Left kidney (tissue), 2 donors: ENCODE data around the gene PNKD. TPM values are rescaled to one million over a fixed set of nuclear protein-coding genes. Genes with fewer than 3 reads are reported as not detected.
A peak's percentile ranks its signal among the peaks of the same experiment; 100 is the strongest.
"Not testable (repeated sequence)": the region's sequence is repeated elsewhere in the genome, so short reads cannot be mapped to it uniquely, and the experiment has no call there.

Experiments used
- DNase-seq: peaks from one replicate; pipeline ENCODE4 v3.0.0-alpha.2; 2013
- polyA plus RNA-seq: library from polyadenylated mRNA; unstranded; fragments of 120-200 nt; gene quantifications from one replicate; pipeline ENCODE4 v1.2.1, GENCODE V29; 2013; ENCODE audit not compliant: insufficient read length

Gene PNKD
- polyA plus RNA-seq, 1 donor = 86.6 TPM

DNA sequence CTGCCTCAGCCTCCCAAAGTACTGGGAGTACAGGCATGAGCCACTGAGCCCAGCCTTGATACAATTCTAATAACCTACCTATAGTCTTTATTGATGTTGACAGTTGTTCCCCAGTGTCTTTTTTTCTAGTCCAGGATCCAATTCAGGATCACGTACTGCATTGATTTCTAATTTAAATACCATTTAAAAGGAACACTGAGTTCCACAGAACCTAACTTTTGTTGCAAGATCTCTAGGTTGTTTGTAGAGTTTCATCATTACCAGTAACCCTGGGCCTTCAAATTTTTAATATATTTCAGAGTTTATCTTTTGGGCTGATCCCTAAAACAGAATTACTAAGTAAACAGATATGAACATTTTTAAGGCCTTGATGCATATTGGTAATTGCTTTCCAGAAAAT is 43.0 kb downstream of the PNKD start:
- DNase-seq = no peak

GRCh38 chr2:218314764-218315163 is 44.4 kb downstream of the PNKD start:
- DNase-seq = not testable (repeated sequence)

GRCh38 chr2:218315397-218315796 is 45.1 kb downstream of the PNKD start:
- no peak for DNase-seq

GRCh38 chr2:218317303-218317630 is 46.9 kb downstream of the PNKD start:
- no peak for DNase-seq

DNA sequence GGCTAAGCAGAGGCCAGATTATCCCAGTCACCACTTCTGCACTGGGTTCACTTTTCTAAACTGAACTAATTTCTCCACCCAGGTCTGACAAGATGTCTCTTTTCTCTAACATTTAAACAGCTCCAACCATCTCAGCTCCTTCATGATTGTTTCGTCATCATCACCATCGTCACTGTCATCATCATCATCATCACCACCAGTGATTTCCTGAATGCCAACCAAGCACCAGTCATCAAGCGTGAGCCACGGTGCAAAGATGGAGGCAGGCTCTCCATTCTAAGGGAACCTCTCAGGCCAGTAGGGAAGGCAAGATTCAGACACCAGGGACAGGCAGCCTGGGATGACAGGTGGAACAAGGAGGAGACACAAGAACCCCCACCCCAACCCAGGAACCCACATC is 47.5 kb downstream of the PNKD start:
- no peak for DNase-seq

DNA sequence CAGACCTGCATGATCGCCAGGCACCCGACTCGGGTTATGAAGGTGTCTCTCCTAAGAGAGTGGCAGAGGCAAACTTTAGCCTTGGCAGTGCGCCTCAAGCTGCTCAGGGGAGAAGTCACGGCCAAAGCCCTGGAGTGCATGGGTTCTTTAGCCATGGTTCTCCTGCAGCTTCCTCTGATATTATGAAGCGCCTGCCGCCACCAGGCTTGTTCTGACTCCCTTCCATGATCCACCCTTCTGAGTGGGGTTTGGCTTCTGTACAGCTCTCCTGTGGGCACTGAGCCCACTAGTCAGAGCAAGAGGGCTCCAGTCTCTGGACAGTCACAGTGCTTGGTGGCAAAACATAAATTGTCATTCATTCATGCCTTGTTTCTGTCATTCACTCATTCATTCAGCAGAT is 47.9 kb downstream of the PNKD start:
- no peak for DNase-seq

- DNase-seq = no peak
These were observed 49.6 kb downstream of the PNKD start for GRCh38 chr2:218319813-218320365.

GRCh38 chr2:218320704-218321336 is 50.5 kb downstream of the PNKD start:
- no peak for DNase-seq

DNA sequence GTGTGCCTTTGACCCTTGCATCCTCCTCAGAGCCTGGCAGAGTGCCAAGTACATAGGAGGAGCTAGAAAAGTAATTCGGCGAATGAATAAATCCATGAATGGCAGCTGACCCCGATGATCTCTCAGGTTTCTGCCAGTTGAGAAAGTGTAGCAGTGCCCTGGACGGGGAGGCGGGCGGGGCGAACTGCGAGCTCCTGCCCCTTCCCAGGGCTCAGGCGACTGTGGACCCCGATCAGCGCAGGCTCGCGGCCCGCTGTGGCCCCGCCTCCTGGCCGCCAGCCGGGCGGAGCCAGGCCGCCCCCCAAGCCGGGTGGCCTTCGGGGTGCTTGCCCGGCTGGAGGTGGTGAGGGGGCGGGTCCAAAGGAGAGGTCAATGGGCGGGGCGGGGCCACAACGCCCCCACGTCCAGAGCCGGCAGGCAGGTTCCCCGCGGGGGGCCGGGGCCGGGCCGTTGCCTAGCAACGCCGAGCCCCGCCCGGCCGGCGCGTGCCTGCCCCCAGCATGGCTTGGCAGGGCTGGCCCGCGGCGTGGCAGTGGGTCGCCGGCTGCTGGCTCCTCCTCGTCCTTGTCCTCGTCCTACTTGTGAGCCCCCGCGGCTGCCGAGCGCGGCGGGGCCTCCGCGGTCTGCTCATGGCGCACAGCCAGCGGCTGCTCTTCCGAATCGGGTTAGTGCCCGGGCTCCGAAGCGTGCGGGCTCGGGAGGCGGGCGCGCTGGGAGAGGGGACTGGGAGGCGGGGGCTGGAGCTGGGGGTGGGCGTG is 52.6 kb downstream of the PNKD start:
- peak; percentile 93 for DNase-seq

DNA sequence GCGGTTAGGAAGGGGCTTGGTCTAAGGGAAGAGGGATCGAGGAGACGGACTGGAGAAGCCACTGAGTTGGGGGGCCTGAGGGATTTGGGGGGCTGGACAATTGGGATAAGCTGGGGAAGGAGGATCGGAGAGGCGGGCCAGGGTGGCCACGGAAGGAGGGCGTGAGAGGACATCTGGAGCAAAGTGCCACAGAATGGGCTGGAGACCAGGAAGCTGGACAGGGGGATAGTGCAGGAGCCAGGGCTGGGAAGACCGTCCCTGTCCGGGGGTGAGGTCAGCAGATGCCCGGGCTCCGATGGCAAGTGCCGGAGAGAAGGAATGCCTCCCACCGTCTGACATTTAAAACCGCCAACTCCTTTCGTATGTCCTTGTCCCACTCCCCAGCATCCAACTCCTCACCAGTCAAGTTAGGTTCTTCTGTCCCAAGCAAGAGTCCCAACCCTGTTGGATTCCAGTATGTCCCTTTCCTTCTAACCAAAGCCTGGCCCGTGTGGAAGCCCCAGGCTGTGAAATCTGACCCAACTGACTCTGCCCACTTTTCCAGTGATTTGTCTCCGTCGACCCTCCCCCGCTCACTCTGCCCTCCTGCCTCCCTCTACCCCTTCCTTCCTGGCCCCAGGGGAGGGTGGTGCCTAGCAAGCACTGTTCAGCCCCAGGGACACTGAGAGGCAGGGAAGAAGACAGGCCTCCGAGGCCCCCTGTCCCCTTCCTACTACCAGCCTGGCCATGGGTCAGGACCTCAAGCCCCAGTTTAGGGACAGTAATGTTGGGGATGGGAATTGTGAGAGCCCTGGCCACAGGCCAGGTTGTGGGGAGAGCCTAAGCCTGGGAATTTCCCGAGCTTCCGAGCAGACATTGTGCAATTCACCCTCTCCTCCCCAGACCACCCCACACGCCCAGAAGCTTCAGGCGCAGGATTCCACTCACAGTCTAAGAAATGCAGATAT is 53.5 kb downstream of the PNKD start:
- DNase-seq = peak; percentile 77

DNA sequence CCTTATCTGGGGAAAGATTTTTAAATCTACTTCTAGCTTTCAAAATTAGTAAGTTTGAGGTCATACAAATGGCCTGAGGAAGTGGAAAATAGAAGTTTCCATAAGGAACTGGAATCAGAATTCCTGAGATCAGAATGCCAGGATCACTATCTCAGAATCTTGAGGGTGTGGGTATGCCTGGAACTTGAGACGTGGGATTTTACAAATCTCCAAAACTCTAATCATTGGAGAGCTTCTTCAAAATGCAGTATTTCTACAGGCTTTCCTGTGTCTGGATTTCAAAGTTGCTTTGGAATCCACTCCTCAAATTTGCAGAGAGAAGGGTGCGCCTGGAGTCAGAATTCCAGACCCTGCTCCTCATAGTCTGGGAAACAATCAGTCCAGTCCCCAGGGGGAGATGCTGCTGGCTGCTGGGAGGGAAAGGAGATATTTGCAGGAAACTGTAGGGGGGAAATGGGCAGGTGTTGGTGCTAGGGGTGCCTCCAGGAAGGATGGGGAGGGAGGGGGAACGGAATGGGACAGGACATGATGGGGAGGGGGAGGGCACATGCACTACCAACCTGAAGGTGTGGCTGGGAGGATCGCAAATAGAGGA is 55.3 kb downstream of the PNKD start:
- DNase-seq = no peak

GRCh38 chr2:218326315-218326714 is 56.0 kb downstream of the PNKD start:
- no peak for DNase-seq

DNA sequence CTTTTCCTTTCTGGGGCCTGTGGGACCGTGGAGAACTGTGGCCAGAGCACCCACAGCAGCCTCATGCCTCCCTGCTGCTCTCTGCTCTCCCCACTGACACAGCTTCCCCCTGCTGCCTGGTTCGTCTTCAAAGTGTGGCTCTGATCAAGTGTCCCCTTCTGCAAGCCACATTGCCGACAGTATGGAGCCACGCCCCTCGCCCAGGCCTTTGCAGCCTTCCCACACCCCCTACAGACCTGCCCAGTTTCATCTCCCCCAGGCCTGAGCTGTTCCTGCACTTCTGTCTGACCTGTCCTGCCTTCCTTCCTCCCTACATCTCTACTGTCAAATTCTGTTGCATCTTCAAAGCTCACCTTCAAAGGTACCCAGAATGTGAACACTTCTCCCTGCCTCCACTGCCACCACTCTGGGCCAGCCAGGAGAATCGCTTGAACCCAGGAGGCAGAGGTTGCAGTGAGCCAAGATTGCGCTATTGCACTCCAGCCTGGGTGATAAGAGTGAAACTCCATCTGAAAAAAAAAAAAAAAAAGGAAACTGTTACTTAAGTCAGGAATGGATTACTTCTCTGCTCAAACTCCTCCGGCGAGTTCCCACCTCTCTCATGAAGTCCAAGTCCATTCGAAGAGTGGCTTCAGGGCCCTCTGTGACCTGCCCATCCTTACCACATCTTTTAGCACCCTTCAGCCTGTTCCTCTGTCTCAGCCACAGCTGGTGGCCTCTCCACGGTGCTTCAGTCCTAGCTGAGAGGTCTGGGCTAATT is 57.3 kb downstream of the PNKD start:
- DNase-seq = no peak

GRCh38 chr2:218328294-218328693 is 58.0 kb downstream of the PNKD start:
- DNase-seq = no peak

DNA sequence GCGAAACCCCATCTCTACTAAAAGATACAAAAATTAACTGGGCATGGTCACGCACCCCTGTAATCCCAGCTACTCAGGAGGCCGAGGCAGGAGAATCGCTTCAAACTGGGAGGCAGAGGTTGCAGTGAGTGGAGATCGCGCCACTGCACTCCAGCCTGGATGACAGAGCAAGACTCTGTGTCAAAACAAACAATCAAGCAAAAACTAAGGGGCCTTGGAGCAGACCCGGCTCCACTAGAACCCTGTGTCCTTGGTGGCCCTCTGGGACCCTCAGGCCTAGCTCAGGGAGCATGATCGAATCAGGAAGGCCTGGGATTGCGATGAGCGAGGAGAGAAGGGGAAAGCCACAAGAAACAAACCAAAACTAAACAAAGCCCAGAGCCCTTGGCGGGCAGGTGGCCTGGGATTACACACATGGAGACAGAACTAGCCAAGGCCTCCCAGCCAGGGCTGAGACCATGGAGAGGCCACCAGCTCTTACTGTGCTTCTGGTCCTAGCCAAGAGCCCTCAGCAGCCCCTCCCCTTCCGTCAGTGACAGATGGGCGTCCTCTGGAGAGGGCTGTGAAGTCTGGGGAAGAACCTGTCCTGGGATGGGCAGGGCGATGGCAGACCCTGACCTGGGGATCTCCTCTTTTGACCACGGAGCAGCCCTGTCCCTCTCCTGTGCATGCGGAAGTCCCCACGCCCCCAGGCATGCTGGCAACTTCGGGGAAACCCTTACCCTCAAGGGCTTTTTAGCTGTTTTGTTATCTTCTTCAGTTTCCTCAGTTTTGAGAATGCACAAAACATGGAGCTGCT is 58.9 kb downstream of the PNKD start:
- DNase-seq = no peak

- DNase-seq = no peak
These were observed 59.7 kb downstream of the PNKD start for GRCh38 chr2:218329826-218330593.

DNA sequence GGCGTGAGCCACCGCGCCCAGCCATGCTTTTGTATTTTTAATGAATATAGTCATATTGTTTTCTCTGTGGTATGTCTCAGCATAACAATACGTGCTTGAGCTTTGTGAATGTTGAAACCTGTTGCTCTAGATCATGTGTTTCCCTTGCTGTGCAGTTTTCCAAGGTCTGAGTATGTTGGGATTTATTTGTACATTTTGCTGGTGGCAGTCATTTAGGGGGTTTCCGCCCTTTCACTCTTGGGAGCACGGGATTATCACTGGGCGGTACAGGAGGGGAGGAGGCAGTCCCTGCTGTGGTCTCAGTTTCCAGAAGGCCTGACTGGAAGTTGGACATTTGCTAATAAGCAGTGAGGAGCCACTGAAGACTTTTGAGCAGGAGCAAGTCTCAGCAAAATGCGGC is 61.4 kb downstream of the PNKD start:
- DNase-seq = no peak

DNA sequence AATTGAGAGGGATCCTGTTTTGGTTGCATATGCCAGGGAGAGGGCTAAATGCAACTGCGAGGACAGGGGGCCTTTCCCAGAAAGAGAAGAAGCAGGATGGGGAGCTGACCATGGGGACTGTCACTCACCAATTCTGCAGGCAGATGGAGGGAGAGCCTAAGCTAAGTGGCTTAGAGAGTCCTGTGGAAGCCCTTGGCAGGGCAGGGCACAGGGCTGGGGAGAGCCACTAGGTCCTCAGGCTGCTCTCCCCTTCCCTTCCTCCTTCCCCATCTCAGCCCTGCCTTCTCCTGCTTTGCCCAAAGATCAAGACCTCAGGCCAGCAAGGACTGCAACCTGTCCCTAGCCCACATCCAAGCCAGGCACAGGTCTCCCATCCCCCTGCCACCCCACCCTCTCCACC is 62.0 kb downstream of the PNKD start:
- no peak for DNase-seq

DNA sequence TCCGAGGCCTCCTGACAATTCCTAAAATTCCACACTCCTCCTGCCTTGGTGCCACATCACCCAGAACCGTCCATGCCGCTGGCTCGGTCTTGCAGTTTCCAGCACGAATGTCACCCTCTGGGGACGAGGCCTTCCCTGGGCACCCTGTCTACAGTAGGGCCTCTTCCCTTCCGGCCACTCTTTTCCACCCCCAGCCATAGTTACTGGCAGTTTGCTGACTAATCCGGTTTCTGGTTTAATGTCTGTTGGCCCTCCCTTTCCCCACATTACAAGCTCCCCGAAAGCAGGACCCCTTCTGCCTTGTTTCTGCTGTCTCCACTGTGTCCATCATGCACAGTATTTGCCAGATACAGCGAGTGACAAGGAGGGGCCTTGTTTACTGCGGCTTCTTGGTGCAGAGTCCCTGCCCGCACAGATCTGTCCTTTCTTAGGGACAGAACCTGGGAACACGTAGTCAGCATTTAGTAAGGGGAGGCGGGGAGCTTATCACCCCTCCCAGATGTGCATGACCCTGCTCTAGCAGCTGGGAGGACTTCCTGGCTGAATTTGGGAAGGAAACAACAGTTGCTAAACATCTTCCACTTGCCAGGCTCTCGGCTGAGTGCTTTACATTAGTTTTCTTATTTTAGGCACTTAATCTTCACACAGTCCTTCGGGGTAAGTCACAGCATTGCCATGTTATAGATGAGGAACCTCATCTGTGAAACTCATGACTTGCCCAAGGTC is 62.8 kb downstream of the PNKD start:
- DNase-seq = no peak
